HG02884 (cell line): ENCODE results near the gene IQCB1.
"Not testable (repeated sequence)": the region's sequence is repeated elsewhere in the genome, so short reads cannot be mapped to it uniquely, and the experiment has no call there.

ENCODE experiments used
- ATAC-seq: cut with Tn5 transposase; IDR thresholded peaks from one replicate; pipeline ENCODE4 v1.9.1; 2021; ENCODE audit warnings: mild to moderate bottlenecking, moderate library complexity; ENCODE audit not compliant: unreplicated experiment

Gene IQCB1

DNA sequence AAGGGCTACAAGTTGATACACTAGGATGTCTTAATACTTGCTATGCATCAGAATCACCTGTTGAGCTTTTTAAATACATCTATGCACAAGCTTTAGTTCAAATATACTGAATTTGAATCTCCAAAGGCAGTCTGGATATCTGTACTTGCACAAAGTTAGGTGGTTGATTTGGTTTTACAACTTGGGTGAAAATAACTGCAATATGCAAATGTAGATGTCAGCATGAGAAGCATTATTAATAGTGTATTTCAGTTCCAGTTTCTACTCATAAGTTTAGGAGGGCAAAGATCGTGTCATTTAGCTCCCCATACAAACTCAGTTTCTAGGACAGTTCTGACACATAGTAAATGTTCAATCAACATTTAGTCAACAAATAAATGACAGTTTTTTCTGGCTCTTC, 25.6 kb downstream of the IQCB1 start:
- ATAC-seq = peak; percentile 92

DNA sequence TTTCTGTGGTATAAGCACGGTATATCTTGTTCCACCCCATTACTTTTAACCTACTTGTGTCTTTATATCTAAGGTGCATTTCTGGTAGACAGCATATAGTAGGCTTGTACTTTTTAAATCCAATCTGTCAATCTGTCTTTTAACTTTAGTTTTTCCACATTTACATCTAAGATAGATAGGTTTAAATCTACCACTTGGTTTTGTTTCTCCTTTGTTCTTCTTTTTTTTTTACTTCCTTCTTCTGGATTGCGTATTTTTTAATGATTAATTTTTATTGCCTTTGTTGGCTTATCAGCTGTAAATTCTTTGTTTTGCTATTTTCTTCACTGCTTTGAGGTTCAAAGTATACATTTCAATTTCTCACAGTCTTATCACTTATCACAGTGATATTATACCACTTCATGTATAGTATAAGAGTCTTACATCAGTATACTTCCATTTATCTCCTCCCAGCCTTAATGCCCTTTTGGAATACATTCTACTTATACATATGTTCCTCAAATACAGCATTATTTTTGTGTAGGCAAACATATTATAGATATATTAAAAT, 31.0 kb downstream of the IQCB1 start:
- no peak for ATAC-seq

DNA sequence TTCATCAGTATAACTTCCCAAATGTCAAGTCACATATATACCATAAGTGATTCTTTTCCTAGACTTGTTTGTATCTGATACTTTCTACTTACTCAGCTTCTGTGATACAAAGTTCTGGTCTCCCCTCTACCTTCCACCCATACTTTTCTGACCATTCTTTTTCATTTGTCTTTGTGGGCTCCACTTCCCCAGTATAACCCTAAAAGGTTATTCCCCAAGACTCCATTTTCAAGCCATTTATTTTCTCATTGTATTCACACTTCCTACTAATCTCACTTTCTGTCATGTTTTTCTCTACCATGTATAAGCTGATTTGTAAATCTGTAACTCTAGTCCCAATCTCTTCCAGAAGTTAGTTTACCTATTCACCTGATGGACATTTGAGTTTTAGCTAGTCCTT, 34.0 kb downstream of the IQCB1 start:
- ATAC-seq = no peak

DNA sequence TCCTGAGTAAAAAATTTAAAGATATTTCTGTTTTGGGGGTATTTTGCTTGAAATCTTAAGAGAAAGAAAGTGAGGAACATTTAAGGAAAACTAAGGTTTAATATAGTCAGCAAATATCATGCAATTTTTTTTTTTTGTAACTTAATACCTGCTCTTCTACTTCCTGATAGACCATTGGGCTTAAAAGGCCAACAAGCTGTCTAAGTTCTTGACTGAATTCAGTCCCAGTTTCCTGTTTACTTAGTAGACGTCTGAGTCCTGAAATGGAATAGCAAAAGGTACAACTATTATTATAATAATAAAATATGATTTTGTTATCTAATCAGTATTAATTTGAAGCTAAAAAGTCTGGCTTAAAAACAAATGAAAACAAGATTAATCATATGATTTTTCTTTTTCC, 37.9 kb downstream of the IQCB1 start:
- no peak for ATAC-seq

DNA sequence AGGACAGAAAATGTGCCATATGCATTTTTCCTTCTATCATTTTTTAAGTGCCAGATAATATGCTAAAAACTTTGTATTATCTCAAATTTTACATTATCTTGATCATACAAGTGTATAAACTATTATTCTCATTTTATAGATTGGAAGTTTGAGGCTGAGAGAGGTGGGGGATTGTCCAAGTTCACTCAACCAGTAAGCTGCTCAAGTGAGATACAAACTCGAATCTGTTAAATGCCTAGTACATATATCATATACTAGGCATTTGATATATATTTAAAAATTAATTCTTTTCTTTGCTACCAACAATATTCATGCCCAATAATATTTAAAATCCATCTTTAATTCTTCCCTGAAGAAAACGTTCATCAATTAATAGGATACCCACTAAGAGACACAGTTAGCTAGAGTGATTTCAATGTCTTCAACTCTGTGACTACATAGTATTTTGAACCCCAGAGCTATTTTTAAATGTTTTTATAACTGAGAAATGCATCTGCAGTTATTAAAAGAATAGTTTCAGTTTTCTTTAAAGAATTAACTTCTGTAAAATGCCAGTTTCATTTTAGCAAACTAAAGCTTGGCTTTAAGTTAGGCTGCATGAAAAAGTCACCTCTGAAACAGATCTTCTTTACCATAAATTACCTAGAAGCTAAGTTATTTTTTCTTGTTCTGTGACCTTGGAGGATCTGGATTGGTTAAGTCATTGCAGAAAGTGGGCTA, 40.4 kb downstream of the IQCB1 start:
- no peak for ATAC-seq

DNA sequence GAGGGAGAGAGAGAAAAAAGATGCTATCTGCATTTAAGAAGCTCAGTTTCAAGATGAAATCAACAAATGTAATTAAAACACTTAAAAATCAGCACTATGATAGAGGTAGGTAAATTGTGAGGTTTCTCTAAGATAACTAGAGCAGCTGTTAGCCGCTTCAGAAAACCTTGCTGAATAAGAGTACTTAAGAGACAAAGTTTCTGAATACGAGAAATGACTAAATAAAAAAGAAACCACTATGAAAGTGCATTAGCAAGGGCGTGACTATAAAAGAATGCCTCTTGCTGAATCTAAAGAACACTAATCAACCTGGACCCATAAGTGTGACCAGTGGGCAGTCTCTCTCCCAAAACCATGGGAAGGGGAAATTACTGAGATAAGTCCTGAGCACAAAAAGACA, 41.8 kb downstream of the IQCB1 start:
- peak; percentile 64 for ATAC-seq

DNA sequence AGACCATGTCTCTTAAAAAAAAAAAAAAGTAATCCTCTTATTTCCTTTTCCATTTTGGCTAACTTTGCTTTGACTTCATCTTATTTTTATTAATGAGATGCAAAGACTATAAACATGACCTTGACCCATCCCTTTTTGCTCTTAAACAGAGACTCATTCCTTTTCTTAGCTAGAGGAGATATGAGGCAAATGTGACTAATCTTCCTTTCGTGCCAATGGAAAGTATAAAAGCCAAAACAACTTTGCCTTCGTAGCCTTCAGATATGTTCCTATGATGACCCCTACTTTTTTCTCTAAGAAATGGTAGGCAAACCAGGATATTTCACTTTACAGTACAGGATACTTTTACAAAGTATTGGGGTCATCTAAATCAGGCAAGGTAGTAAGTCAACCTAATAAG, 48.4 kb downstream of the IQCB1 start:
- ATAC-seq = no peak

DNA sequence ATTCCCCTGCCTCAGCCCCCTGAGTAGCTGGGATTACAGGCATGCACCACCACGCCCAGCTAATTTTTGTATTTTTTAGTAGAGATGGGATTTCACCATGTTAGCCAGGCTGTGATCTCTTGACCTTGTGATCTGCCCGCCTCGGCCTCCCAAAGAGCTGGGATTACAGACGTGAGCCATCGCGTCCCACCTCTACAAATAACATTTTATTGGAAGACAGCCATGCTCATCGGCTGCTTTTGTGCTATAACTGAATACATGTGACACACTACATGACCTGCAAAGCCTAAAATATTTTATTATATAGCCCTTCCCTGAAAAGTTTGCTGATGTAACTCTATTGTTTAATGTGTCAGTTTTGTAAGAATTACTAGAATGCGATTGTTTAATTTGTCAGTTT, 52.1 kb downstream of the IQCB1 start:
- ATAC-seq = not testable (repeated sequence)

DNA sequence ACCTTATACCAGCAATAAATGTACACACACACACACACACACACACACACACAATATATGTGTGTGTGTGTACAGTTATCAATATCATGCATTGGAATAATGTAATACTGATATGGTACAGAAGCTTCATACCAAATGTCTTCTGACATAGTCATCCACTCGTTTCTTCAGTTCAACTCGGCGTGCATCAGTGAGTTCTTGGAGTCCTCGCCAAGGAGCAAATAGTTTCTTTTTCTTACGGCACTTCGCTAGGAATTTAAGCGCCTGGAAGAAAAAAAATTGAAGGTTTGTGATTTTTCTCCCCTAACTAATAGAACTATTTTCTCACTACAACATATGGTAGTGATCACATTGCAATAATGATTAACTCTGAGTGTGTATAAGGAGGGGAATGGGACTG, 53.2 kb downstream of the IQCB1 start:
- no peak for ATAC-seq

DNA sequence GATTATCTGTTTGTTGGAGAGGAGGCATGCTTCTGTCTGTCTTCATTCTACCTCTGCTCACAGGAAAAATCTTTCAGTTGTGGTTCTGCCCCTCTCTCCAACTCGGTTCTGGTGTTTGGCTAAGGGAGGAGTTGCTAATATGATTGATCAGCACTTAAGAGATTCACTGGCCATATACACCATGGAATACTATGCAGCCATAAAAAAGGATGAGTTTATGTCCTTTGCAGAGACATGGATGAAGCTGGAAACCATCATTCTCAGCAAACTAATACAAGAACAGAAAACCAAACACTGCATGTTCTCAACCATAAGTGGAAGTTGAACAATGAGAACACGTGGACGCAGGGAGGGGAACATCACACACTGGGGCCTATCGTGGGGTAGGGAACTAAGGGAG, 59.8 kb downstream of the IQCB1 start:
- ATAC-seq = not testable (repeated sequence)

DNA sequence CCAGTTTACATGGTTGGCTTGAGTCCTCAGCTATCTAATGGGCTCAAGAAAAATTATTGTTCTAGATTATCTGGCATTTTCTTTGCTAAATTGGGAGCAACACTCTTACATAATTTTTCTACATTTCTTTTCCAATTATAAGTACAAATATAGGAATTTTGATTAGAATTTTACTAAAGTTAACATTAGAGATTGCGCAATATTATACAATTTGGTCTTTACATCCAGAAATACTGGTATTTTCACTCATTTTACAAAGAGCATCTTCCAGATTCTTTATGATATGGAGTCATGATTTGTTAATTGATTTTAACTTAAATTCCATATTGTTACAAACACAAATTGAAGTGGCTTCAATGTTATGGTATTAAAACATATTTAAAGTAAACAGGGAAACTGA, 65.6 kb downstream of the IQCB1 start:
- no peak for ATAC-seq

DNA sequence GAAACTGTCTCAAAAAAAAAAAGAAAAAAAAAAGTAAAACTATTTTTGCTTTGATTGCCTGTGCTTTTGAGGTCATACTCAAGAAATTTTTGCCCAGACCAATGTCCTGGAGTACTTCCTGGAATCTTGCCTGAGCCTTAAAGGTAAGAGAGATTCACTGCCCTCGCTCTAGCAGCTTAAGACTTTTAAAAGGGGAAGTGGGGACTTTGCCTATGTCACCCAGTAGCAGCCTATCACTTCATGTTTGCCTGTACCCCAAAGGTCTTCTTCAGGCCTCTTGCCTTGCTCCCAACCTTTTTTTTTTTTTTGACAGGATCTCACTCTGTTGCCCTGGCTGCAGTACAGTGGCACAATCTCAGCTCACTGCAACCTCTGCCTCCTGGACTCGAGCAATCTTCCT, 66.4 kb downstream of the IQCB1 start:
- ATAC-seq = no peak

DNA sequence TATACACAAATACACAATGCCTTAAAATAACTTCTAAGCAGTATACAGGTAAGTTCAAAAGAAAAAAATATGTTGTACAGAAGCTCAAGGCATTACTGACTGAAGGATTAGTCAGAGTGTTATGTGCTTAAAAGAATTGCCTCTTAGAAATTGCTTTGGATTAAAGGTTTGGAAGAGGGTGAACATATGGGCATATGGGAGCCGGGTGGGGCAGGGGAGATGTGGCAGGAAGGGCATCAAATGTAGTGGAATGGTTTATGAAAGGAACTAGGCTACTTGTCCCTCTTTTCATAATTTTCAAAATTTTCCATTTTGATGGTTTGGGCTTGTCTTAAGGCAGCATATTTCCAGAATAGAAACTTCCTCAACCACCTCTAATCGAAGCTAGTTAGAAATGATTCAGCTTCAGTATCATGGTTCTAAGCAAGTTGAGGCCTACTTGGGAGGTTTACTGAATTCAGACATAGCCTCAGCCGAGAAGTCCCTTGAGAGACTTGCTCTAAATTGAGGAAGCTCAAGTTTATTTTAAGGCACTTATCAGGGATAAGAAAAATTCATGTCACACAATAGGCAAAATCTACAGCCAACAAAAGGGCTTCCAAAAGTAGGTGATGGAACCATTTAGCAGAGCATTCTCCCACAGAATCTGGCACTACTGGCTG, 75.2 kb downstream of the IQCB1 start:
- no peak for ATAC-seq

DNA sequence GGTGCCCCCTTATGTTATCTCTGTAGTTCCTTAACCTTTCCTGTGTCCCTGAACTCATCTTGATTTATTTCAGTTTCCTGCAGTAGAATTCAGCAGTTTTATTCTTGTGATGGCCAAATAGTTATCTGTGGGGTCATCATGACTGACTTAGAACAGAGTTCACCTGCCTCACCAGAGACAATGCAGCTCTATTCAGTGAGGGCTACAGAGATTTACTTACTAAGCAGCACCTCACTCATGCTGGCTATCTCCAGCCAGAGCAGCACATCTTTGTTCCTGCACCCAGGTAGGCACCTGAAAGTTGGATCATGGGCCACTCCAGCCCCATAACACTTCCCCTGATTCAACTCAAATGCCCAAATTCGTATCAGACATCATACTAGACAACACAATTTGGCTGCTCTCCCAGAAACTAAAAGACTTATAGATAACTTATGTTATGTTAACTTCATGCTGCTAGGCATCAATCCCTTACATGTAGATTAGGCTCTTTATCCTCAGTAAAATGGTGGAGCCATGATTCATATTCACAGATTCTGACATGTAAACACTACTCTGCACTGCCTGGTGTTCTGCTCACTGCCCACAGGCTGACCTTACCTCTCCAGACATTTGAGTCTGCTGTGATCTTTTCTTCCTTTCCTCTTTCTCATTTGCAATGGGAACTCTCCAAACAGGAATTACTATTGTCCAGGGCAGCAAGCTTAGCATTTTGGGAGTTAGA, 76.0 kb downstream of the IQCB1 start:
- no peak for ATAC-seq

DNA sequence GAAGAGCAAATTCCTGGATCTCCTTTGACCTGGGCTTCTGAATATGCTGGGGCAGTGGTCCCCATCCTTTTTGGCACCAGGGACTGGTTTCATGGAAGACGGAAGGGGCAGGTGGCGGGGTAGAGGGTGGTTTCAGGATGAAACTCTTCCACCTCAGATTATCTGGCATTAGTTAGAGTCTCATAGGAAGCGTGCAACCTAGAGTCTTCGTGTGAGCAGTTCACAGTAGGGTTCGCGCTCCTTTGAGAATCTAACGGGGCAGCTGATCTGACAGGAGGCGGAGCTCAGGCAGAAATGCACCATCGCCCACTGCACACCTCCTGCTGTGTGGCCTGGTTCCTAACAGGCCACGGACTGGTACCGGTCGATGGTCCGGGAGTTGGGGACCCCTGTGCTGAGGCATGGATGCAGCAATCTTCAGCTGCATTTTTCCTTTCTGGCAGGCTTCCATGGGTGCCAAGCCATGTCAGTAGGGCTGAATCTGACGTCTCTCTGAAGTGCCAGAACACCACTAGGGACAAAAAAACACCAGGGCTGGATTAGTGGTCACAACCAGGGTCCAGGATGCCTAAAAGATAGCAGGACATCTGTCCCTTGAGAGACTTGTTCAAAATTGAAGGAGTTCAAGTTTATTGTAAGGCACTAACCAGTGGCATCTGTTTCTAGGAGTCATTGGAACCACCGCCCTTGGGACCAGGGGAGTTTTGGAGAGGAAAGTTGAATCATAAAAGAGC, 76.9 kb downstream of the IQCB1 start:
- no peak for ATAC-seq

DNA sequence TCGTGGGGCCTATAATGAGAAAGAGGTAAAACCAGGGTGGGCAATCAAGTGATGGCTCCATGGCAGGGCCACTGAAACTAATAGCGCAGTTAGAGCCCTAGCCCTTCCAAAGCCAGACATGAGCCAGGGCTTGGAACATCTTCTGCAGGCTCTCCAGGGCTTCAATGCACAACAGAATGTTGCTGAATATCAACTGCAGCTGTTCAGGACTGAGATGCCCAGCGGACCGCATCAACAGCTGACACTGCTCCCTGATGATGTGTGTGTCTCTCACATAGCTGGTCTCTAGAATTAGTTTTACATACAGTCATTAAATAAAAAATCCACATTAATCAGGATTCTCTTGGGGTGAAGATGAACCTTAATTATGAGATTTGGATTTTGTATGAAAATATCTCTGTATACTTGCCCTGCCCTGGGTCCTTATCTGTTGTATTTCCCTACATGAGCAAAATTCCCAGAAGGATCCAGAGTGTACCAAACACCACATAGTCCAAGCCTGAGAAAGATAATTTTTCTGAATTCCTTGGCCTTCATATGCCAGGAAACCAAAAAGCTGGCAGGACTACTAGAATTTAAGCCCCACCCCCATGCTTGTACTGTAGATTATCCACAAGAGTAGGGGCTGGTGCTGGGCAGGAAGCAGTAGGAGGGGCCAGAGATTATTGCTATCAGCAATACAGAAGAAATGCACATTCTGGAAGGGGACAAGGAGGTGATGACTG, 77.6 kb downstream of the IQCB1 start:
- no peak for ATAC-seq

DNA sequence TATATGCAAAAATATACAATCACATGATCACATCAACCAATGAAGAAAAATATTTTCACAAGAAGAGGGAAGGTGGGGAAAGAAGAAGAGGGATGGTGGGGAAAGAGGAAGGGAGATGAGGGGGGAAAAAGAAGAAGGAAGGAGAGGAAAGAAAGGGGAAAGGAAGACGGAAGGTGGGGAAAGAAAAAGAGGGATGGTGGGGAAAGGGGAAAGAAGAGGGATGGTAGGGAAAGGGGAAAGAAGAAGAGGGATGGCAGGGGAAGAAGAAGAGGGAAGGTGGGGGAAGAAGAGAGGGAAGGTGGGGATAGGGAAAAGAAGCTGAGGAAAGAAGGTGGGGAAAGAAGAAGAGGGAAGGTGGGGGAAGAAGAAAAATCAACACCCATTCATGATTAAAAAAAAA, 82.1 kb downstream of the IQCB1 start:
- no peak for ATAC-seq

DNA sequence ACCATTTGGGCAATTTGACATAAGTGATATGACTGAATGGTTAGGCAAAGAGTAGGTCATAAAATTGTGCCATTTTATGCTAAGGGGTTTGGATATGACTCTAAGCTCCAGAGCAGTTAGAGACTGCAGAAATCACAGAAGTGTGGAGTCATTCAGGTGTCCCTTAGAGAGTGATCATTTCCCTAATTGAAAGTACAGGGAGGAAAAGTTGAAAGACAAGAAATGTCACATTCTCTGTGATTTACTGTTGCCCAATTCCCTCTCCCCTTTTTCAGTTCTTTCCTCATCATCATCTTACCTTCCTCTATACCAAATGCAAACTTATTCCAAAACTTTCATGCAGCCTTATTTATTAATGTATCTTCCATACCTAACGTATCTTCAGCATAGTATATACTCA, 82.6 kb downstream of the IQCB1 start:
- ATAC-seq = no peak

DNA sequence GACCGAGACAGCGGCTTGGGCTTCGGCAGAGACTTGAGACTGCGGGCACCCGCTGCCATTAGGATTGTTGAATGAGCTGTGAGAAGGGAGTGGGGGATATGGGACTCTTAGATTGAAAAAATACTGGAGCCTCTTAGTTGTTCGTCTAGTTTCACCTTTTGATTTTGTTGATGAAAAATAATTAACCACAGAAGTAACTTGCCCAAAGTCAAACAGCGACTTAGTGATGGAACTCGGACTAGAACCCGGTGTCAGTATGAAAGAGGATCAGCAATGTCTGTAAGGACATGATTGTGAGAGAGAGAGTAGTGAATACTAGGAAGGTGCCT, 84.8 kb downstream of the IQCB1 start:
- ATAC-seq = no peak

DNA sequence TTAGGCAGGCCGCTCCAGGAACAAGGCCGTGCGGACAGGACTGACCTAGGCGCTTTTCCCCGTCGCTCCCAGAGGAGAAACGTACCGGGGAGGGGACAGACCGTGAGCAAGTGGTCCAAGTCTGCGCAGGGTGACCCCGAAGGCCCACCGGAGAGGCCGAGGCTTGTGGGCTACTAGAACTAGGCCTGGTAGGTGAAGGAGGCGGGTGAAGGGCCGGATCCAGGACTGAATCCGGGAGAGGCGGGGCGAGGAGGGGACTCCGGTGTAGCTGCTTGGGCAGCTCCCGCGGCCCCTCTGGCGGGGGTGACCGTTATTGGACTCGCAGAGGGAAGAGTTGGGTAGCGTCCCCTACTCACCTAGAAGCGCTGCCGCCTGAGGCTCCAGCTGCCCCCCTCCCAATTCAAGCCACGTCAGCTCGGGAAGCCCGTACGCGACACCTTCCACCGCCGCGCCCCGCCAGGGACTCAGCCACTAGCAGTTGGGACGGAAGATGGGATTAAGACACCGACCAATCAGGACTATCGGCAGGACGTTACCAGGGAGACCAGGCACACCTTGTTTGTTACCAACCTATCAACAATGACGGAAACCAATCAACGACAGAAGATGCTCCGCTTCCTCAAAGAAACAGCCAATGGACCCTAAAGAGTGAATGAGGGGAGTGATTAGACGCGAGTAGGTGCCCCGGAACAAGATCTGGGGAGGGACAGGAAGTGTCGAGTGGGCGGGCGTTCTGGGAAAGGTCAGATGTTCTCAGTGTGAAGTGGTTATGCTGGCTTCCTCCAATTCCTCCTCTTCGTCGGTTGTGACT, 85.4 kb downstream of the IQCB1 start, which contains the start of gene GOLGB1:
Gene GOLGB1 (minus strand): TSS at position 466 of the 811 bp plus-strand sequence. CDS start 18,770 bp downstream, outside the sequence.
- ATAC-seq = peak; percentile 98
